ENCODE measurements around the gene BRAF.
"Not testable (repeated sequence)": the region's sequence is repeated elsewhere in the genome, so short reads cannot be mapped to it uniquely, and the experiment has no call there.

BRAF gene

DNA sequence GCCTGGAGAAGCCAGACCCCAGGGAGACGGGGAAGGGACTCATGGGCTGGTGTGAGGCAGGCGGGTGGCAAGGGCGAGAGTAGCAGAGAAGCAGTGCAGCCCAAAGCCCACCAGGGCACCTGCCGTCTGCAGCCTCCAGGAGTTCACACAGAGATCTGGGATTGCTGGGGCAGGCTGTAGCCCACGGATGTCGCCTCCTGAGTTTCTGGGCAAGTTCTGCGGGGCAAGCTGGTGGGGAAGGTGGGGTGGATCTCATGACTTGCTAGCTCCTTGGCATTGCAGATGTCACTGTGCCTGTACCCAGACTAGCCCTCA is 246.0 kb downstream of the BRAF start:
- no peak for DNase-seq (ENCODE audit: low read depth)

DNA sequence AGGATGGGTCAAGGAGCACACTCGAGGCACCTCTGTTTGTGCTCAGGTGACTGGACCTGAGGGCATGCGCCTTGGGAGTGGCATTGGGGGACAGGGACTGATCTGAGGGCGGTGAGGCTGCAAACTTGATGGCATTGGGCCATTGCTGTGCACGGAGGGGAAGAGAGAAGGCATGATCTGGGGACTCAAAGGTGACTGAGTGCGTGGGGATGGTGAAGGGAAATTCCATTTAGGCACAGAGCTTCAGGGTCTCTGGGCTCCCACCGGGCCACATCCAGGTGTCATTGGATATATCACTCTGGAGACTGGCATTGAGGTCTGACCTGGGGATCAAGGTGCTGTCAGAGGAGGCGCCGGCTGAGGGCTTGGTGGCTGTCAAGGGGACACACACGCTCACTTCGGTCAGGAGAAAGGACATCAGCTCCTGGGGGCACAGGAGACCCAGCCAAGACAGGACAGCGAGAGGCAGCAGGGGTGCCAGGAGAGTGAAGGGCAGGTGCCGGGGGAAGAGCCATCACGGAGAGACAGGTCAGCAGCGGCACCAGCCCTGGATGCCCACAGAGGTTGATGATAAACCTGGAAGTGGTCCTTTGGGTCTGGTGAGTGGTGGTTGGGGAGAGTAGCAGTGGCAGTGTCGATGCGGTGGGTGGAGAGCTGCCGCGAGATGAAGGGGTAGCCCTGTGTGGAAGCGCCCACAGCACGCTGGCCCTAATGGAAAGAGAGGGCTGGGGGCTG is 246.5 kb downstream of the BRAF start:
- DNase-seq (ENCODE audit: low read depth): no peak

DNA sequence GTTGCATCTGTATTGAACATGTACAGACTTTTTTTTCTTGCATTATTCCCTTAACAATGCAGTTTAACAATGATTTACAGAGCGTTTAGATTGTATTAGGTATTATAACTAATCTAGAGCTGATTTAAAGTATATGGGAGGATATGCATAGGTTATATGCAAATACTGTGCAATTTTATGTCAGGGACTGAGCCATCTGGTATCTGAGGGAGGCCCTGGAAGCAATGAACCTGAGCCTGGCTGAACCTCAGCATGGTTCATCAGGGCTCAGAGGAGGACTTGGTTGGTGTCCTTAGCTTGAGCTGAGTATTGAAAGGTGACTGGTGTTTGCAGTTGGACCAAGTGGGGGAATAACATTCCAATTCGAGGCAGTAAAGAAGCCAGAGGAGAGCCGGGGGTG is 247.2 kb downstream of the BRAF start:
- DNase-seq (ENCODE audit: low read depth): no peak

DNA sequence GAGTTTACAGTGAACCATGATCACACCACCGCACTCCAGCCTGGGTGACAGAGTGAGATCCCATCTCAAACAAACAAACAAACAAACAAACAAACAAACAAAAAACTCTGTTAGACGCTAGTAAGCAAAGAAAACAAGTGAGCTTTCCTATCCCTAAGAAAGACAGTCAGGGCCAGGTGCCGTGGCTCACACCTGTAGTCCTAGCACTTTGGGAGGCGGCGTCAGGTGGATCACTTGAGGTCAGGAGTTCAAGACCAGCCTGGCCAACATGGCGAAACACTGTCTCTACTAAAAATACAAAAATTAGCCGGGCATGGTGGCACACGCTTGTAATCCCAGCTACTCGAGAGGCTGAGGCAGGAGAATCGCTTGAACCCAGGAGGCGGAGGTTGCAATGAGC is 247.8 kb downstream of the BRAF start:
- not testable (repeated sequence) for DNase-seq (ENCODE audit: low read depth)

GRCh38 chr7:140676306-140676705 is 248.4 kb downstream of the BRAF start:
- no peak for DNase-seq (ENCODE audit: low read depth)

- DNase-seq (ENCODE audit: low read depth): no peak
These were observed 249.0 kb downstream of the BRAF start for GRCh38 chr7:140675726-140676125.

GRCh38 chr7:140674899-140675701 is 249.6 kb downstream of the BRAF start:
- no peak for DNase-seq (ENCODE audit: low read depth)

DNA sequence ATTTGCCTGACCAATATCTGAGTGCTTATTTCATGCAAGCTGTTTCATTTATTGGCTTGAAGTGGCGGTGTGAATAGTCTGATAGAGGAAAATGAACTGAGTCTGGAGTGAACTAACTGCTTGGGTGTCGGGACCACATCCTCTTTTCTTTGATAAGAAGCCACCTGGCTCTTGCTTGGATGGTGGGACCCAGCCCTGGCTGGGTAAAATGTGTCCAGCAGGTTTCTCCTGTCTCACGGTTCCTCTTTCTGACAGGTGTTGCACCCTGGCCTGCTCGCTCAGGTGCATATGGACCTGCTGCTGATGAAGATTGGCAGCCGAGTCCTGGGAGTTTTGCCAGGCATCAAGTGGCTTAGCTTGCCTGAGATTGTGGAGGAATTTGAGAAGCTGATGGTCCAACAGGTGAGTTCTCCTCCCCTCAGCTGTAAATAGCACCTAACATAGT is 250.4 kb downstream of the BRAF start:
- DNase-seq (ENCODE audit: low read depth): no peak

- no peak for DNase-seq (ENCODE audit: low read depth)
These were observed 251.0 kb downstream of the BRAF start for GRCh38 chr7:140673774-140674155.

- peak; percentile 50 for DNase-seq (ENCODE audit: low read depth)
These were observed 251.5 kb downstream of the BRAF start for GRCh38 chr7:140673063-140673773.

GRCh38 chr7:140672382-140673062 is 252.2 kb downstream of the BRAF start, which contains the start of gene ADCK2:
TSS of gene ADCK2 (plus strand) at chr7:140672945. CDS start at chr7:140673331, 386 bp downstream.
- peak; percentile 57 for DNase-seq (ENCODE audit: low read depth)

DNA sequence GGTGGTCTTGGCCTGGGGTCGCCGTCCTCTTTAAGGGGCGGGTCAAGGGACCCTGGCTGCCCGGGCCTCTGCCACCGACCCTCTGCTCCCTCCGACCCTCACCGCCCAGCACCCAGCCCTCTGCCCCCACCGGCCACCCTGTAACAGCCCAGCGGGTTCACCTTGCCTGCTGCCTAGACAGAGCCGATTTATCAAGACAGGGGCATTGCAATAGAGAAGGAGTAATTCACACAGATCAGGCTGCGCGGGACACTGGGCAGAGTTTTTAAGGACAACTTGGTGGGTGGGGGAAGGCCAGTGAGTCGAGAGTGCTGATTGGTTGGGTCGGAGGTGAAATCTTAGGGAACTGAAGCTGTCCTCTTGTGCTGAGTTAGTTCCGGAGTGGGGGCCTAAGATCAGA is 252.8 kb downstream of the BRAF start:
- DNase-seq (ENCODE audit: low read depth): no peak

DNA sequence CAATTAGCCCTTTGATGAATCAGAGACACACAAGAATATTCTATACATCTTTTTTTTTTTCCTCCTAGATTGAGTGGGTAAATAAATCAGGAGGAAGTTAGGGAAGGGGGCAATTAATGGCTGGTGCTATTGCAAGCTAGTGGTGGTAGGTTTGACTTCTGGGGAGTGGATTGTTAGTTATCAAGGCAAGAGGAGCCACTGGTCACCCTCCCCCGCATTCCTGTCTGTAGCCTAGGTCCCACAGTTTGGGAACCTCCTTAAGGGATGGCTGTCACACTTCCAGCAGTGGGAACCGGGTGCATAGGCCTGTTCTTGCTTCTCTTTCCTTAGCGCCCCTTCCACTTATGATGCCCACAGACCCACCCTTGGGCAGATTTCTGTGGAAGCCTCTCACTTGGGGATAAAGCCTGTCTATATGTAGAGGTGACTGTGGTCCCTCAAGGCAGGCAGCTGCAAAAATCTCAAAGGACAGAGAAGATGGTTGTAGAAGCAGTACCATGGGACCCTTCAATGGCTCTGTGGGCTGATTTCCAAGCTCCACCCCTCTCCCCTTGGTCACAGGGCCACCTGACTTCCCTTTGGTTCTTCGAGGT is 254.3 kb downstream of the BRAF start:
- no peak for DNase-seq (ENCODE audit: low read depth)

DNA sequence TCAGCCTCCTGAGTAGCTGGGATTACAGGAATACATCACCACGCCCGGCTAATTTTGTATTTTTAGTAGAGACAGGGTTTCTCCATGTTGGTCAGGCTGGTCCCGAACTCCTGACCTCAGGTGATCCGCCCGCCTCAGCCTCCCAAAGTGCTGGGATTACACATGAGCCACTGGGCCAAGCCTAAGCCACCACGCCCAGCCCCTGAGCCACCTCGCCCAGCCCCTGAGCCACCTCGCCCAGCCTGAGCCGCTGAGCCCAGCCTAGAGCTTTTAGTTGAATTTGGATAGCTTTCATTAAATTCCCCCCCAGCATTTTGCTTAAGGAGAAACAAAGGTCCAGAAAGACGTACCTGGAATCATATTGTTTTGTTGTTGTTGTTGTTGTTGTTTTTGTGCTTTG is 254.9 kb downstream of the BRAF start:
- DNase-seq (ENCODE audit: low read depth): not testable (repeated sequence)

DNA sequence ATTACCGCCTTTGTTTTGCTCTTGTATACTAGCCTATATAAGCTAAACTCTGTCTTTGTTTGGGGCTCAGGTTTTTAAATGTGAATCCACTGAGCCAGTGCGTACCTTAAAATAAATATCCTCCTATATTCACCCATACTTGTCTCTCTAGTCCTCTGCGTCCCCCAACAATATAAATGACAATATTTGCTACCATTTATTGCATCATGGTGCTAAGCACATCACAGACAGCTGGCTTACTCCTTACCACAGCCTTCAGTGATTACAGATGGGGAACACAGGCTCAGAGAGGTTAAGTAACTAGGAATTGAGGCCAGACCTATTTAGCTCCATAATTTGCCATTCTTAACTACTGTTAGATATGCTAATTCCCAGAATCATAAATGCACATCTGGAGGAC is 255.4 kb downstream of the BRAF start:
- no peak for DNase-seq (ENCODE audit: low read depth)

All from activated T-cell treated with anti-CD3 and anti-CD28 coated beads for 48 hours (primary cell).